Immature natural killer cell (primary cell): ENCODE data around the gene PIK3C2G. TPM values are rescaled to one million over a fixed set of nuclear protein-coding genes. Genes with fewer than 3 reads are reported as not detected.

Experiments used
- DNase-seq, 3 donors: peaks; one replicate each; pipeline ENCODE4 v3.0.0; 2022; ENCODE audit warnings: mixed read lengths in 1 of 3
- H3K27ac Mint-ChIP-seq, 6 donors: one replicate each; pipeline ENCODE4 v1.8.0; 2020; ENCODE audit warnings: mixed read lengths in 6 of 6, mild to moderate bottlenecking in 5 of 6, inconsistent platforms in 4 of 6, moderate library complexity in 3 of 6
- H3K27me3 Mint-ChIP-seq, 3 donors: one replicate each; pipeline ENCODE4 v1.8.0; 2020 to 2021; ENCODE audit warnings: low read depth in 3 of 3, mild to moderate bottlenecking in 3 of 3, mixed read lengths in 3 of 3, moderate library complexity in 3 of 3, inconsistent platforms in 1 of 3
- H3K36me3 Mint-ChIP-seq, 3 donors: one replicate each; pipeline ENCODE4 v1.8.0; 2020; ENCODE audit warnings: mixed read lengths in 3 of 3, inconsistent platforms in 2 of 3, mild to moderate bottlenecking in 2 of 3
- H3K4me1 Mint-ChIP-seq, 2 donors: one replicate each; pipeline ENCODE4 v1.8.0; 2020; ENCODE audit warnings: inconsistent platforms in 2 of 2, mild to moderate bottlenecking in 2 of 2, mixed read lengths in 2 of 2, moderate library complexity in 1 of 2
- H3K4me3 Mint-ChIP-seq, 5 donors: one replicate each; pipeline ENCODE4 v1.8.0; 2020; ENCODE audit warnings: mild to moderate bottlenecking in 5 of 5, mixed read lengths in 5 of 5, inconsistent platforms in 3 of 5, moderate library complexity in 3 of 5
- H3K9me3 Mint-ChIP-seq, 6 donors: one replicate each; pipeline ENCODE4 v1.8.0; 2020; ENCODE audit warnings: mild to moderate bottlenecking in 6 of 6, mixed read lengths in 6 of 6, inconsistent platforms in 4 of 6, moderate library complexity in 3 of 6
- polyA plus RNA-seq, 3 donors: library from polyadenylated mRNA; unstranded; fragments of 300-500 nt; fragmentation: Illumina TruSeq; gene quantifications; one replicate each; pipeline ENCODE4 v1.2.3, GENCODE V29; 2021

The PIK3C2G gene
- polyA plus RNA-seq, 3 donors from 2014 or later = not detected

DNA sequence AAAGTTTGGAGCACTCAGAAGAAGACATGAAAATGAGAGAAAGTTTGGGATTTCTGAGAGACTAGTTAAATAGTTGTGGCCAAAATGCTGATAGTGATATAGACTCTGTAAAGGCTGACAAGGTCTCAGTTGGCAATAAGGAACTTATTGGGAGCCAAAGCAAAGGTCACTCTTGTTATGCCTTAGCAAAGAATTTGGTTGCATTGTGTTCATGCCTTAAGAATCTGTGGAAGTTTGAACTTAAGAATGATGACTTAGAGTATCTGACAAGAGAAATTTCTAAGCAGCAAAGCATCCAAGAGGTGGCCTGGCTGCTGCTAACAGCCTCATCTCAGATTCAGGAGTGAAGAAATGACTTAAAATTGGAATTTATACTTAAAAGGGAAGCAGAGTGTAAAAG lies 113.8 kb downstream of the PIK3C2G start:
- H3K27me3 Mint-ChIP-seq = peaks cover 0 to 1% (median 0%) of the 10 kb centered on the region in 3 donors
- H3K36me3 Mint-ChIP-seq = peaks cover 0 to 3% (median 3%) of the 10 kb centered on the region in 3 donors
- peaks cover 13 to 37% (median 26%) of the 10 kb centered on the region in 6 donors for H3K9me3 Mint-ChIP-seq
- H3K4me1 Mint-ChIP-seq = no peaks in the 10 kb centered on the region
- H3K4me3 Mint-ChIP-seq = no peak overlapping the region
- no peak overlapping the region for H3K27ac Mint-ChIP-seq
- DNase-seq = no peak

DNA sequence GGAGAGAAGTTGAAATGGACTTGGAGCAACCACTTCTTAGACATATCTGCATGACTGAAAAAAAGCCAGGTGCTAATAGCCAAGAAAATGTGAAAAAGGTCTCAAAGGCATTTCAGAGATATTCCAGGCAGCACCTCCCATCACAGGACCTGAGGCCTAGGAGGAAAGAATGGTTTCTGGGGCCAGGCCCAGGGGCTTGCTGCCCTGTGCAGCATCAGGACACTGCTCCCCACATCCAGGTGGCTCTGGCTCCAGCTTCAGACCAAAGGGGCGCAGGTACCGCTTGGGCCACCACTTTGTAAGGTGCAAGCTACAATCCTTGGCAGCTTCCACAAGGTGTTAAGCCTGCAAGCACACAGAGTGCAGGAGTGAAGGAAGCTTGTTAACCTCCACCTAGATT lies 114.3 kb downstream of the PIK3C2G start:
- peaks cover 0 to 1% (median 0%) of the 10 kb centered on the region in 3 donors for H3K27me3 Mint-ChIP-seq
- H3K4me1 Mint-ChIP-seq = no peaks in the 10 kb centered on the region
- no peak overlapping the region for H3K4me3 Mint-ChIP-seq
- H3K27ac Mint-ChIP-seq = no peak overlapping the region
- H3K9me3 Mint-ChIP-seq = peaks cover 14 to 36% (median 27%) of the 10 kb centered on the region in 6 donors
- no peak for DNase-seq
- H3K36me3 Mint-ChIP-seq = peaks cover 0 to 3% (median 3%) of the 10 kb centered on the region in 3 donors

DNA sequence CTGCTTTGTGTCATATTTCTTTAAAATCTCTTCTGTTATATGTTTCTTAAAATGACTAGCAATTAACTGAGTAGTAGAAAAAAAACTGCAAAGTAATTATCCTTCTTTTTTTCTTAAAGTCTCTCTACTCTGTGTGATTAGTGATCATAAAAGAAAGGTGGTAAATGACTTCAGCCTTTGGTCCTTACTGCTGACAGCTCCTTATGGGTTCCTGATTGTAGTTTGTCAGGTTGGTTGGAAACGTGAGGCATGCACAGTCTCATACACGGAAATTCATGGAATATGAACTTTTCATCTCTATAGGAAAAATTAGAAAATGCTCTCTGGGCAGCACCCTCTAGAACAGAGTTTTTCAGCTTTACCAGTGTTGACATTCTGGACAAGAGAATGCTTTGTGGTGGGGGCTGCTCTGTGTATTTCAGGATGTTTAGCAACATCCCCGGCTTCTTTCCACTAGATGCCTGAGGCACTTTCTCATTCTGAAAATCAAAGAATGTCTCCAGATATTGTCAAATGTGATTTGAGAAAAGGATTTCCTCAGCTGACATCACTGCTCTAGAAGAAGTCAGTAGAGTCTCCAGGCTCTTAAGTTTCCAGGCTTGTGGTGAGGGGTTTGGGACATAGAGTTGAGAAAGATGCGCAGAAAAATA lies 121.0 kb downstream of the PIK3C2G start:
- H3K4me3 Mint-ChIP-seq = no peak overlapping the region
- H3K27ac Mint-ChIP-seq = no peak overlapping the region
- DNase-seq = no peak
- H3K36me3 Mint-ChIP-seq = no peaks in the 10 kb centered on the region
- H3K9me3 Mint-ChIP-seq = peaks cover 7 to 40% (median 12%) of the 10 kb centered on the region in 6 donors
- H3K27me3 Mint-ChIP-seq = no peaks in the 10 kb centered on the region
- H3K4me1 Mint-ChIP-seq = no peaks in the 10 kb centered on the region

DNA sequence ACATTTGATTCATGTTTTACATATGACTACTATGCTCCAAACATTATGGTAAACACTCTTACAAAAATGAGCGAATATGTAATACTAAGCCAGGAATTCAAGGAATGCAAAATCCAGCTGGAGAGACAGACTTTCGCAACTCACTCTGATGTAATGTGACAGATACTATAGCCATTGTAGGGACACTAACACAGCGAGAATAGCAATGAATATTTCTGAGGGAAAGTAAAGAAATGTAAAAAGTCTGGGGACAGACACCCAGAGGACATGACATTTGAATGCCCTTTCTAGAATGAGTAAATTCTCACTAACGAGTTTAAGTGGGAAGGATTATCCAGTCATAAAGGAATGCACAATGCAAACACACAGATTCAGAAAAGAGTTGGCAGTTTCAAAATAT lies 121.9 kb downstream of the PIK3C2G start:
- H3K27ac Mint-ChIP-seq = no peak overlapping the region
- H3K4me3 Mint-ChIP-seq = no peak overlapping the region
- no peaks in the 10 kb centered on the region for H3K27me3 Mint-ChIP-seq
- DNase-seq = no peak
- H3K4me1 Mint-ChIP-seq = no peaks in the 10 kb centered on the region
- peaks cover 0 to 4% (median 0%) of the 10 kb centered on the region in 3 donors for H3K36me3 Mint-ChIP-seq
- H3K9me3 Mint-ChIP-seq = peaks cover 9 to 46% (median 18%) of the 10 kb centered on the region in 6 donors

DNA sequence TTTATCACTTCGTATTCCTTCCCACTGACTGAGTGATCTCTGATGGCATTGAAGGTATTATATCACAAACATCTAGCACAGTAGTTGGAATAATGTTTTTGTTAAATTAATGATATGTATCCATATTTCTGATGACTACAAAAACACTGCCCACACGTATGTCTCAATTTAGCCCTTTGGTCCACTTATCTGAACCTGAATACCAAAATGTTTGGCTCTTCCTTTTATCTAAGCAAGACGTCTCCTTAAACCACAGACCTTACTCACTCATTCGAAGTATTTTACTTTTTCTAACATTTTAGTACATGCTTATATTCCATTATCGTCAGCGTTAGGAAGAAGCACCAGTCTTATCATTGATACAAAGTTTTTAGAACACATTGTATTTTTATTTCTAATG lies 126.4 kb downstream of the PIK3C2G start:
- Mint-ChIP-seq H3K27ac (no peak overlapping the region), H3K9me3 (peaks cover 11 to 55% (median 18%) of the 10 kb centered on the region in 6 donors), H3K27me3 (no peaks in the 10 kb centered on the region), H3K4me3 (no peak overlapping the region), H3K4me1 (no peaks in the 10 kb centered on the region), H3K36me3 (peaks cover 0 to 4% (median 0%) of the 10 kb centered on the region in 3 donors)
- no peak for DNase-seq

DNA sequence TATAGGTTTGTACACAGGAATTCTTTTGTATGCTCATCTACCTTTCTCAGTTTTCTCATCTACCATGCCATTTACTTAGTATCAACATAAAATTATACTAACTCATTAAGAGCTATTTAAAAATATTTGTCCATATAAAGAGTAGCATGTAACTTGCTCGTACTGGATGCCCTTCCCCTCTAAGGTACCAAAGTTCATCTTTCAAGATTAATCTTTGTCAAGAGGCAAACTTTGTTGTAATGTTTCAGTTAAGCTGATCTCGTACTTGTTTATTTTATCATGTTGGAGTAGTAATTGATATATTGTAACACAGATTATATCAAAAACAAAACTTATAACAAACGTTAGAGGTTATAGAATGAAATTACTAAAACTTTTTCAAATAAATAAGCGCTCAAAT lies 128.5 kb downstream of the PIK3C2G start:
- peaks cover 0 to 4% (median 0%) of the 10 kb centered on the region in 3 donors for H3K36me3 Mint-ChIP-seq

DNA sequence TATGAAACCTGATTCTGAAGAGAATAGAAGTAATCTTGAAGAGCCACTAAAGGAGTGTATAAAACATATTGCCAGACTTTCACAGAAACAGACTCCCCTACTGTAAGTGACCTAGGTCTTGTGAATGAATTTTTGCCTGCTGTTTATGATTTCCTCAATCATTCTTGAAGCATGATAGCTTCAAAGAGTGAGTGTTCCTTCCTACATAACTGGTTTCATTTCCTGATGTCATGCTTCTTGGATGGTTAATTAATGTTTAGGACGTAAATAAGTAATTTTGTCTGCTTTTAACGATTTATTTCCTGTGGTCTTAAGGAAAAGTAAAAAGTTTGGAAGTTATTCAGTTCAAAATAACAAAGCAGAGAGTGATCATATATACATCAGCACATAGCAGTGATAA lies 129.8 kb downstream of the PIK3C2G start:
- H3K4me1 Mint-ChIP-seq = no peaks in the 10 kb centered on the region
- no peaks in the 10 kb centered on the region for H3K27me3 Mint-ChIP-seq
- H3K36me3 Mint-ChIP-seq = peaks cover 0 to 4% (median 0%) of the 10 kb centered on the region in 3 donors
- DNase-seq = no peak
- H3K27ac Mint-ChIP-seq = no peak overlapping the region
- no peak overlapping the region for H3K4me3 Mint-ChIP-seq
- H3K9me3 Mint-ChIP-seq = peaks cover 16 to 55% (median 21%) of the 10 kb centered on the region in 6 donors

More for the DNA sequence above, 128.5 kb downstream of the PIK3C2G start:
- no peak overlapping the region for H3K27ac Mint-ChIP-seq
- DNase-seq = no peak
- peaks cover 17 to 60% (median 23%) of the 10 kb centered on the region in 6 donors for H3K9me3 Mint-ChIP-seq
- H3K27me3 Mint-ChIP-seq = no peaks in the 10 kb centered on the region
- H3K4me3 Mint-ChIP-seq = no peak overlapping the region
- no peaks in the 10 kb centered on the region for H3K4me1 Mint-ChIP-seq

DNA sequence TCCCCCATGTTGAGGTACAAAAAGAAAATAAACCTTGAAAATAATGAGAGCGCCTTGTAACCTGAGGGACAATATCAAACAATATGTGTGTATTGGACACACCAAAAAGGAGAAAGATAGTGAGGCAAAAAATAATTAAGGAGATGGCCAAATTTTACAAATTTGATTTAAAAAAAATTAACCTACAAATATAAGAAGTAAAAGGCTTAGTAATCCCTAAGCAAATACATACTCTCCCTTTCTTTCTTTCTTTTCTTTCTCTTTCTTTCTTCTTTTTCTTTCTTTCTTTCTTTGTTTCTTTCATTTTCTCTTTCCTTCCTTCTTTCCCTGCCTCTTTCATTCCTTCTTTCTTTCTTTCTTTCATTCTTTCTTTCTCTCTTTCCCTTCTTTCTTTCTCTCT lies 133.4 kb downstream of the PIK3C2G start:
- Mint-ChIP-seq H3K27me3 (no peaks in the 10 kb centered on the region), H3K36me3 (no peaks in the 10 kb centered on the region), H3K4me1 (no peaks in the 10 kb centered on the region), H3K4me3 (no peak overlapping the region), H3K27ac (no peak overlapping the region), H3K9me3 (peaks cover 10 to 42% (median 23%) of the 10 kb centered on the region in 6 donors)
- no peak for DNase-seq

DNA sequence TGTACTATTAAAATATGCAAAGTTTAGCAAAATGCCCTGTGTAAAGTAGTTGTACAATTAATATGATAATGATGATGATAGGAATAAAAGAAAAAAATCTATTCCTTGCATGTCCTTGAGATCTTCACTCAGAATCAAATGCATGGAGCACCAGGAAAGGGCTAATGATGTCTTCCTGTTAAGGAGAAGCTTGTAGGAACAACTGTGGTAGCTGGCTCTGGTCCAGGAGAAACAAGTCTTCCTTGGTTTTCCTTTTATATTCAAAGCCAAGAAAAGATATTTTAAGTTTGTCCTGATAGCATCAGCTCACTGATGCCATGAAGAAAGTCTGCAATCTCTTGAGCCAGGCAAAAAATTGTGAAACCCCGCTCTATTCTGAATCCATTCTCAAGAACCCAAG lies 138.9 kb downstream of the PIK3C2G start:
- Mint-ChIP-seq H3K4me3 (no peak overlapping the region), H3K27ac (no peak overlapping the region), H3K9me3 (peaks cover 15 to 35% (median 22%) of the 10 kb centered on the region in 6 donors), H3K27me3 (no peaks in the 10 kb centered on the region), H3K4me1 (no peaks in the 10 kb centered on the region), H3K36me3 (no peaks in the 10 kb centered on the region)
- DNase-seq = no peak

DNA sequence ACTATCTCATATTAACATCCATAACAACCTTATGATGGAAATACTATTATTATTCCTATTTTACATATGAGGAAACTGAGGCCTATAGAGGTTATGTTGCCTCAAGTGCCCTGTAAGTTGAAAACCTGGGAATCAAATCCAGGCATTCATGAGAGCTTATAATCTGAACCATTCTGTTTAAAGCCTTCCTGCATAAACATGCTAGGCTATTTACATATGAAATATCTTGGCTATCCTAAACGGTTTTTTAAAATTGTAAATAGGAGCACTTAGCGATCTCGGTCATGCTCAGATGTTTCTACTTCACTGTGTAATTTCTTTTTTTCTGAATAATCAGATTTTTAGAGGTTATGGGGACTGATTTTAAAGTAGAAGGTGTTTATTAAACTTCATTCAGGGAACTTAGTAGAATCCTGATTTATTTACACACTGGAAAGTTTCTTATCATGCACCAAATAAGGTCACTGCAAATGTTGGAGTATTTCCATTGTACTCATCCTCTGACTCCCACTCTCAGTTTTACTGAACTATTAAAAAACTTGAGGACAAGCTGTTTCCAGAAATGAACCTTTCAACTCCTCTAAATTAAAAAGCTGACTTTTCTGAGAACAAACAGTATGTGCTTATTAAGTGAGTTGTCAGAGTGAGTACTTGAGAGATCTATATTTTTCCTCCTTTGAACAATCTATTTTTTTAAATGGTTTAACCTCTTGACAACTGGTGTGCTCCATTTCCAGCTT lies 141.7 kb downstream of the PIK3C2G start:
- no peaks in the 10 kb centered on the region for H3K36me3 Mint-ChIP-seq
- no peak overlapping the region for H3K27ac Mint-ChIP-seq
- H3K9me3 Mint-ChIP-seq = peaks cover 9 to 40% (median 22%) of the 10 kb centered on the region in 6 donors

DNA sequence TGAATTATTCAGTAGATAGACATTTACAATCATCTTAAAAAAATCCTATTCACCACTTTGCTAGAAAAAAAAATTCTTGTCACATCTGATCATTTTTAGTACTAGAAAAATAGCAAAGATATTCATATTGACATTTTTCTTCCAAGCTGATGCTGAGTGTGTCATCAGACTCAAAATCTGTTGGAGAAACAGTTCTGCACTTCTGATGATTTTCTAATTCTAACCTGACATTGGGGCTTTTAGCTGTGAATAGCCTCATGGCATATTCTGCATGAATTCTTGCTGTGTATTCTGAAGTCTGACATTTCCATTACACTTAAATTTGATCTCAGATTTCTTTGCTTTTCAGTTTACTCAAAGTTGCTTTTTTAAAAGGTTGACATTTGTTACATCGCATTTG lies 150.1 kb downstream of the PIK3C2G start:
- H3K36me3 Mint-ChIP-seq = no peaks in the 10 kb centered on the region

More for the DNA sequence above, 141.7 kb downstream of the PIK3C2G start:
- Mint-ChIP-seq H3K27me3 (no peaks in the 10 kb centered on the region), H3K4me3 (no peak overlapping the region), H3K4me1 (no peaks in the 10 kb centered on the region)
- no peak for DNase-seq

DNA sequence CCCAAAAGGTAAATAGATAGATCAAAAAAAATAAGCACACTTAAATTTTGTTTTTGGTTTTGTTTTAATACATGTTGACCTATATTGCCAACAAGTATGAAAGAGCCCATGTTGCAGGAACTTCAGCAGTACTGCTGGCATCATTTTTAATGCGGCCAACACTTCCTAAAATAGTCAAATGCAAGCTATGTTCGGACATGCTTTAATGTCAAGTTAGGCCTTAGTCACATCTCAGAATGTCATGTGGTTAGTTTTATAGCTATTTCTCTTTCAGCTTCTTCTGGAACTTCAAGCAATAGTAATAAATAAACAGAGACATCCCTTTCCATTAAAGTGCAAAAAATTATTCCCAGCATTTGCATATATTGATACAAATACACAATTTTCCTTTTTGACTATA lies 153.4 kb downstream of the PIK3C2G start:
- H3K36me3 Mint-ChIP-seq = no peaks in the 10 kb centered on the region
- peaks cover 0 to 32% (median 11%) of the 10 kb centered on the region in 6 donors for H3K9me3 Mint-ChIP-seq
- no peak for DNase-seq
- no peak overlapping the region for H3K4me3 Mint-ChIP-seq
- no peaks in the 10 kb centered on the region for H3K27me3 Mint-ChIP-seq
- no peaks in the 10 kb centered on the region for H3K4me1 Mint-ChIP-seq
- no peak overlapping the region for H3K27ac Mint-ChIP-seq

More for the DNA sequence above, 150.1 kb downstream of the PIK3C2G start:
- no peak overlapping the region for H3K4me3 Mint-ChIP-seq
- no peak for DNase-seq
- no peaks in the 10 kb centered on the region for H3K4me1 Mint-ChIP-seq
- peaks cover 0 to 29% (median 13%) of the 10 kb centered on the region in 6 donors for H3K9me3 Mint-ChIP-seq
- no peak overlapping the region for H3K27ac Mint-ChIP-seq
- H3K27me3 Mint-ChIP-seq = peaks cover 0 to 3% (median 0%) of the 10 kb centered on the region in 3 donors

DNA sequence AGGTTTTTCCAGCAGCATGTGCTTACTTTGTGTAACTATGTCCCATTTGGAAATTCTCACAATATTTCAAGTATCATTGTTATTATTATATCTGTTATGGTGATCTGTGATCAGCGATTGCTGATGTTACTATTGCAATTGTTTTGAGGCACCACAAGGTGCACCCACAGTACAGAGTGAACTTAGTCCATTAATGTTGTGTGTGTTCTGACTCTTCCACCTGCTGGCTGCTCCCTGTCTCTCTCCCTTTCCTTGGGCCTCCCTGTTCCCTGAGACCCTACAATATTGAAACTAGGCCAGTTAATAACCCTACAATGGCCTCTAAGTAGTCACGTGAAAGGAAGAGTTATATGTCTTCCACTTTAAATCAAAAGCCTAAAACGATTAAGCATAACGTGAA lies 153.9 kb downstream of the PIK3C2G start:
- Mint-ChIP-seq H3K4me3 (no peak overlapping the region), H3K27me3 (no peaks in the 10 kb centered on the region), H3K27ac (no peak overlapping the region), H3K9me3 (peaks cover 0 to 32% (median 9%) of the 10 kb centered on the region in 6 donors), H3K36me3 (no peaks in the 10 kb centered on the region), H3K4me1 (no peaks in the 10 kb centered on the region)
- no peak for DNase-seq

DNA sequence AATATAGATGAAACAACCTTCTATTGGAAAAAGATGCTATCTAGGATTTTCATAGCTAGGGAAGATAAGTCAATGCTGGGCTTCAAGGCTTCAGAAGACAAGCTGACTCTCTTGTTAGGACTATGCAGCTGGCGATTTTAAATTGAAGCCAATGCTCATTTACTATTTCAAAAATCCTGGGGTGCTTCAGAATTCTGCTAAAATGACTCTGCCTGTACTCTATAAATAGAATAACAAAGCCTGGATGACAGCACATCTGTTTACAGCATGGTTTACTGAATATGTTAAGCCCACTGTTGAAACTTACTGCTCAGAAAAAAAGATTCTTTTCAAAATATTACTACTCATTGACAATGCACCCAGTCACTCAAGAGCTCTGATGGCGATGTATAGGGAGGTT lies 155.1 kb downstream of the PIK3C2G start:
- no peaks in the 10 kb centered on the region for H3K4me1 Mint-ChIP-seq
- H3K36me3 Mint-ChIP-seq = no peaks in the 10 kb centered on the region
- H3K27ac Mint-ChIP-seq = no peak overlapping the region
- H3K9me3 Mint-ChIP-seq = peaks cover 0 to 32% (median 7%) of the 10 kb centered on the region in 6 donors
- H3K4me3 Mint-ChIP-seq = no peak overlapping the region
- no peaks in the 10 kb centered on the region for H3K27me3 Mint-ChIP-seq
- no peak for DNase-seq
